AG10803 (cell line): ENCODE measurements around the gene VPS37D.
"Not testable (repeated sequence)": the region's sequence is repeated elsewhere in the genome, so short reads cannot be mapped to it uniquely, and the experiment has no call there.

Source experiments
- DNase-seq: peaks from one replicate; pipeline ENCODE4 v3.0.0; 2010; ENCODE audit warnings: low read depth
- H3K4me3 ChIP-seq: 2 replicates; pipeline ENCODE4 v1.5.1; 2011; ENCODE audit warnings: mild to moderate bottlenecking, low read length, control low read depth
- CTCF ChIP-seq: conservative IDR thresholded peaks from 2 replicates; pipeline ENCODE4 v1.5.1; 2011; ENCODE audit warnings: mild to moderate bottlenecking, low read length, control low read depth, inconsistent platforms

VPS37D gene

GRCh38 chr7:73671857-73672445, 4.3 kb downstream of the VPS37D start:
- H3K4me3 ChIP-seq: no peak overlapping the region
- DNase-seq: no peak
- no peak for TF ChIP-seq CTCF

DNA sequence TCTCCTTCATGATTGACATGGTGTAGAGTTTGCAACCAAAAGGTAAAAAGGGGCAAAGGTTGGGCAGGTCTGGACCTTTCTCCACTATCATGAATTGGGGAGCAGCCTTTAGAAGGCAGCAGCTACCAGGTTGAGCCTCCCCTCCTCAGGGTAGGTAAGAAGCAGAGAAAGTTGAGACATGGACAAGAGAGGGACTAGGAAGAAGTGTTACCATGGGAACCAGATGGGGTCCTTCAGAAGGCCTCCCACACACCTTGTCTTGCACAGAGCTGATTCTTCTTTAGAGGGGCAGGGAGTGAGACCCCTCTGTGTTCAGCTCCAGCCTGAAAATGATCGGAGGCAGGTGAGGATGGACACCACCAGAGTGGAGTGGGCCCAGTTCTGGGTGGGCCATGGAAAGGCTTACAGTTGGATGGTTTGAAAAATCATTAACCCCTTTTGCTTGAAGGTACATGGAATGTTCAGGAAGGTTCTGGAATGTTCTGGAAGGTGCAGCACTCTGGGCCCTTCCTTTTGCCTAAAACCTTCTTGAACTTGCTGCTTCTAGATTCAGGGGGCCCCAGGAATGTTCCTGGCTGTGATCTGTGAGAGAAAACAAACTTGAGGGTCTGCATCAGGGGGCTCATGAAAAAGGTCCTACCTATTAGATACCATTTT, 7.0 kb downstream of the VPS37D start:
- H3K4me3 ChIP-seq: no peak overlapping the region
- DNase-seq: no peak
- no peak for TF ChIP-seq CTCF

DNA sequence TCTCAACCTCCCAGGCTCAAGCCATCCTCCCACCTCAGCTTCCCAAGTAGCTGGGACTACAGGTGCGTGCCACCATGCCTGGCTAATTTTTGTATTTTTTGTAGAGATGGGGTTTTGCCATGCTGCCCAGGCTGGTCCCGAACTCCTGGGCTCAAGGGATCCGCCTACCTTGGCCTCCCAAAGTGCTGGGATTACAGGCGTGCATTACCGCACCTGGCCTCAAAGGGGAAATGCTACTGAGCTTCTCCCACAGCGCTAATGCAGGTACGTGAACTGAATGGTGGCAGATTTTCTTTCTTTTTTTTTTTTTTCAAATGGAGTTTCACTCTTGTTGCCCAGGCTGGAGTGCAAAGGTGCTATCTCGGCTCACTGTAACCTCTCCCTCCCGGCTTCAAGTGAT, 8.4 kb downstream of the VPS37D start:
- DNase-seq, H3K4me3 ChIP-seq: not testable (repeated sequence)

GRCh38 chr7:73678862-73679261, 11.2 kb downstream of the VPS37D start:
- TF ChIP-seq CTCF: no peak
- DNase-seq: no peak
- no peak overlapping the region for H3K4me3 ChIP-seq

GRCh38 chr7:73679709-73680108, 12.1 kb downstream of the VPS37D start:
- no peak for DNase-seq
- TF ChIP-seq CTCF: no peak
- no peak overlapping the region for H3K4me3 ChIP-seq

- H3K4me3 ChIP-seq: no peak overlapping the region
- no peak for TF ChIP-seq CTCF
Measured at GRCh38 chr7:73680501-73680900, 12.9 kb downstream of the VPS37D start.

GRCh38 chr7:73681031-73681430, 13.4 kb downstream of the VPS37D start:
- peak; percentile 23 for DNase-seq
- H3K4me3 ChIP-seq: peak overlapping the region; percentile 16; the same call in 1 of the 2 replicates
- TF ChIP-seq CTCF: no peak

More at GRCh38 chr7:73680501-73680900, 12.9 kb downstream of the VPS37D start:
- DNase-seq: no peak
